Esophagus muscularis mucosa (tissue), 4 donors: ENCODE results near the gene CCL14. TPM values are rescaled to one million over a fixed set of nuclear protein-coding genes. Genes with fewer than 3 reads are reported as not detected.

ENCODE experiments used
- DNase-seq: peaks from one replicate; pipeline ENCODE4 v3.0.0-alpha.2; 2017; ENCODE audit errors: extremely low spot score
- H3K27ac ChIP-seq, 4 donors: fragments of 200-600 bp; sonication (generic); replicated peaks in 1 of 4; 1 replicate in 3 of 4; 2 replicates in 1 of 4; pipeline ENCODE4 v1.5.1; 2016 to 2019; ENCODE audit warnings: mild to moderate bottlenecking in 1 of 4
- H3K27me3 ChIP-seq, 4 donors: fragments of 200-600 bp; sonication (generic); one replicate each; pipeline versions ENCODE4 v1.5.1 to v1.6.0; 2016 to 2019
- H3K36me3 ChIP-seq, 4 donors: fragments of 200-600 bp; sonication (generic); one replicate each; pipeline ENCODE4 v1.5.1; 2016 to 2019
- H3K4me1 ChIP-seq, 4 donors: fragments of 200-600 bp; sonication (generic); one replicate each; pipeline ENCODE4 v1.5.1; 2016 to 2019
- H3K4me3 ChIP-seq, 4 donors: fragments of 200-600 bp; sonication (generic); 1 replicate in 2 of 4; 2 replicates in 2 of 4; pipeline ENCODE4 v1.5.1; 2016 to 2019; ENCODE audit warnings: mild to moderate bottlenecking in 4 of 4, moderate library complexity in 1 of 4
- H3K9me3 ChIP-seq, 4 donors: fragments of 200-600 bp; sonication (generic); 1 replicate in 3 of 4; 2 replicates in 1 of 4; pipeline ENCODE4 v1.5.1; 2016 to 2019
- EP300 ChIP-seq: sonication (generic); formaldehyde crosslinking; IDR thresholded peaks from one replicate; pipeline ENCODE4 v1.6.1; 2017; ENCODE audit warnings: antibody characterized with exemption
- POLR2A ChIP-seq: fragments of 450-650 bp; IDR thresholded peaks from one replicate; pipeline ENCODE4 v1.6.1; 2017; ENCODE audit warnings: antibody characterized with exemption, moderate library complexity, mild to moderate bottlenecking, low read depth
- POLR2AphosphoS5 ChIP-seq, 2 donors: sonication (generic); formaldehyde crosslinking; IDR thresholded peaks; one replicate each; pipeline ENCODE4 v1.6.1; 2017; ENCODE audit warnings: antibody characterized with exemption in 2 of 2
- WGBS: methylation state at CpG from one replicate; pipeline ENCODE4 v1.1.5; 2018; 5-methylcytosine and 5-hydroxymethylcytosine counted together
- intact Hi-C: fragments of 100-400 bp; cut with DNase I; formaldehyde crosslinking; loops from one replicate; pipeline ENCODE4 v1.15.1; 2023
- total RNA-seq, 4 donors: library from RNA; depleted of rRNA; stranded (reverse); fragments of >200 nt; gene quantifications; one replicate each; pipeline versions ENCODE4 v1.1.0 to v1.2.1, GENCODE V29; 2016
- TF ChIP-seq, protein P1 (sequence below), 3 experiments: fragments of 200-600 bp in 2 of 3; fragments of 450-650 bp in 1 of 3; sonication (generic) in 2 of 3; IDR thresholded peaks; one replicate each; pipeline ENCODE4 v1.5.1; 2017 to 2019; ENCODE audit warnings: antibody characterized with exemption in 3 of 3, mild to moderate bottlenecking in 2 of 3, moderate library complexity in 1 of 3

The CCL14 gene
- total RNA-seq, 4 donors from 2014 or later, result 11.2 to 59.8 (median 54.7) TPM

DNA sequence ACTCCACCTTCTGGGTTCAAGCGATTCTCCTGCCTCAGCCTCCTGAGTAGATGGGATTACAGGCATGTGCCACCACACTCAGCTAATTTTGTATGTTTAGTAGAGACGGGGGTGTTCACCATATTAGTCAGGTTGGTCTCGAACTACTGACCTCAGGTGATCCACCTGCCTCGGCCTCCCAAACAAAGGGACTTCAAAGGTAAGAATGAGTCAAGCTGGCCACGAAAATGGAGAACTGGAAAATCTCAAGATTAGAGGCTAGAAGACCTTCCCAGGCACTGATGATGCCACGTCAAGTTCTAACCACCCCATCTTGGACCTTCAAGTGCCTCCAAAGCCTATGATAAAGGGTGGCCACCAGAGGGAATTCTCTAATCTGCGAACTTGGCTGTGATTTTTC is 16.1 kb upstream of the CCL14 start:
- Histone ChIP-seq H3K36me3 (no peaks in the 10 kb centered on the region), H3K4me3 (no peak overlapping the region), H3K27me3 (peaks cover 0 to 20% (median 0%) of the 10 kb centered on the region in 4 donors), H3K9me3 (no peaks in the 10 kb centered on the region), H3K27ac (no peak overlapping the region), H3K4me1 (no peaks in the 10 kb centered on the region)
- TF ChIP-seq POLR2AphosphoS5 (IDR thresholded peaks at IDR 0.05) (no peak), POLR2A (no peak)
- intact Hi-C loops, result no loop called here
- WGBS, result 86% methylated on average over 7 of the region's 7 CpGs
- DNase-seq, result no peak

DNA sequence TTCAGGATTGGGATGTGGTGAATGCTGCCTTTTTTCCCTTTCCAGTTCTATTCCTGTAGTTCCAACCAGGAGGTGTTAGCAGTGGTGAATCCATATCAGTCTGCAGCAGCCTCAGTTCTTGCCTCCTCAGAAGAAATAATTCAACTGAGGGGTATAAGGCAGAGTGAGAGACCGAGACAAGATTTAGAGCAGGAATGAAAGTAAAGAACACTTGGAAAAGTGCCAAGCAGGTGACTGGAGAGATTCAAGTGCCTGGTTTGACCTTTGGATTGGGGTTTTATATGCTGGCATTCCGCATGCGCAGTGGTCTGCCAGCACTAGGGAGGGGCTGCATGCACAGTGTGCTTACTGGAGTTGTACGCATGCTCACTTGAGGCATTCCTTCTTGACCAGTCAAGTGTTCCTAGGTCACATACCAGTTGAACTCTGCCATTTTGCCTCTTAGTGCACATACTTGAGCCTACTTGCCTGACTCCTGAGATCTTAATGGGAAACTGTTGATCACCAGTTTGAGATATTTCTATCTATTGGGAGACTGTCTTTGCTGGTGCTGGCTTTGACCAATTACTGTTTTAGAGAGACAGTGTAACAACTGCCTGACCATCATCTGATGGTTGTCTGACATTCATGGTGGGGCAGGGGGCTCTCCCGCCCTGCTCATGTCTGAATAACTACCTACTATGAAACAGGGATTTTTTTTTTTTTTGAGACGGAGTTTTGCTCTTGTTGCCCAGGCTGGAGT is 15.5 kb upstream of the CCL14 start:
- H3K36me3 ChIP-seq, result no peaks in the 10 kb centered on the region
- H3K4me3 ChIP-seq, result no peak overlapping the region
- H3K27ac ChIP-seq, result no peak overlapping the region
- H3K9me3 ChIP-seq, result no peaks in the 10 kb centered on the region
- H3K4me1 ChIP-seq, result no peaks in the 10 kb centered on the region
- peaks cover 0 to 20% (median 0%) of the 10 kb centered on the region in 4 donors for H3K27me3 ChIP-seq
- intact Hi-C loops, result no loop called here
- DNase-seq, result no peak
- WGBS, result 74% methylated on average over 6 of the region's 6 CpGs
- TF ChIP-seq POLR2AphosphoS5 (IDR thresholded peaks at IDR 0.05) (no peak), POLR2A (no peak), EP300 (no peak)
- TF ChIP-seq, protein P1, sequence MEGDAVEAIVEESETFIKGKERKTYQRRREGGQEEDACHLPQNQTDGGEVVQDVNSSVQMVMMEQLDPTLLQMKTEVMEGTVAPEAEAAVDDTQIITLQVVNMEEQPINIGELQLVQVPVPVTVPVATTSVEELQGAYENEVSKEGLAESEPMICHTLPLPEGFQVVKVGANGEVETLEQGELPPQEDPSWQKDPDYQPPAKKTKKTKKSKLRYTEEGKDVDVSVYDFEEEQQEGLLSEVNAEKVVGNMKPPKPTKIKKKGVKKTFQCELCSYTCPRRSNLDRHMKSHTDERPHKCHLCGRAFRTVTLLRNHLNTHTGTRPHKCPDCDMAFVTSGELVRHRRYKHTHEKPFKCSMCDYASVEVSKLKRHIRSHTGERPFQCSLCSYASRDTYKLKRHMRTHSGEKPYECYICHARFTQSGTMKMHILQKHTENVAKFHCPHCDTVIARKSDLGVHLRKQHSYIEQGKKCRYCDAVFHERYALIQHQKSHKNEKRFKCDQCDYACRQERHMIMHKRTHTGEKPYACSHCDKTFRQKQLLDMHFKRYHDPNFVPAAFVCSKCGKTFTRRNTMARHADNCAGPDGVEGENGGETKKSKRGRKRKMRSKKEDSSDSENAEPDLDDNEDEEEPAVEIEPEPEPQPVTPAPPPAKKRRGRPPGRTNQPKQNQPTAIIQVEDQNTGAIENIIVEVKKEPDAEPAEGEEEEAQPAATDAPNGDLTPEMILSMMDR (IDR thresholded peaks at IDR 0.05), result no peak

DNA sequence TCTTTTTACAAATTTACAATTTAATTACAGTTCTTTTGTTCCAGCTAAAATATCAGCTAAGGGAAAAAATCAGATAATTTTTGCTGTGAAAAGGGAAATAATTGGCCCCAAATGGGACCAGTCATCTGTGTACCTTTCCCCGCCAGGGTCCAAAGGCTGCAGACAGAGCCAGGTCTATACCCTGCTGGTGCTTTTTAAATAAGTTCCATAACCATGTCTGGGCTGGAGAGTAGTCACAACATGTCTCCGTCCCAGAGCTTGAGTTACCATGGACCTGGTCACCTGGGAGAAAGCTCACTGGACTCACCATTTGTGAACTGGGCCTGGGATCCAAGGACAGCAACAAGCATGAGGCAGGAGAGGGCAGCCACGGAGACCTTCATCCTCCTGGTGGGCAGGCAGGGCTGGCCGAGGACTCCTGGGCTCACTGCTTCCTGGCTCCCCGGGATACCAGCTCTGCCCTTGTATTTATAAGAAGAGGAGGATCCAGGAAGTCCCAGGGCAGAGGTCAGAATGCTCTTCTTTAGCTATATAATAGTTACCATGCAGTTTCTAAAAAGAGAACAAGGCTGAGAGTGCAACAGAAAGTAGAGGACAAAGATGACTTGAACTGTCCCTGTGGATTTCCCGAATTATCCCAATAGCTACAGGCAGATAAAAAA is 14.7 kb upstream of the CCL14 start, which contains the start of gene CCL15:
Gene CCL15, minus strand, starts transcription at position 444 of the 662 bp plus-strand sequence. Its CDS starts 61 bp downstream, at position 383.
- no peak for DNase-seq
- 68% methylated on average over 6 of the region's 6 CpGs for WGBS
- intact Hi-C loops, result no loop called here
- Histone ChIP-seq H3K27me3 (peaks cover 0 to 20% (median 0%) of the 10 kb centered on the region in 4 donors), H3K9me3 (no peaks in the 10 kb centered on the region), H3K4me3 (no peak within 1 kb of the TSS), H3K27ac (no peak within 1 kb of the TSS), H3K36me3 (no peaks in the 10 kb centered on the region), H3K4me1 (no peaks in the 10 kb centered on the region)
- TF ChIP-seq POLR2A (no peak), POLR2AphosphoS5 (IDR thresholded peaks at IDR 0.05) (no peak), EP300 (no peak)
- TF ChIP-seq, protein P1 (IDR thresholded peaks at IDR 0.05), result no peak

DNA sequence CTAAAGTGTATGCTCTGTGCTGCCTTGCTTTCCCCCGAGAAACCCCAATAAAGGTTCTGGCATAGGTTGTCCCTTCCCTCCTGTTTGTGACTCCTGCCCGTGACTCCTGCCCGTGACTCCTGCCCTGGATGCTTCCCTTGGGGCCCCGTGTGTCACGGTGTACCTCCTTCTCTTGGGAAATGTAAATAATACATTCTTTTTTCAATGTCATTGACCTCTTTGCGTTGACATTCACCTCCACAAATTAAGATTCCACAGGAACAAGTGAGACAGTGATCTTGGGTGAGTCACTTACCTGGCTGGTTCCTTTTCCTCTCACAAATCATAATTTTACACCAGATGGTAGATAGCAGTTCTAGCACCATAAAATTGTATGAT is 14.2 kb upstream of the CCL14 start:
- WGBS, result 65% methylated on average over 6 of the region's 6 CpGs
- Histone ChIP-seq H3K9me3 (no peaks in the 10 kb centered on the region), H3K36me3 (no peaks in the 10 kb centered on the region), H3K27me3 (peaks cover 0 to 20% (median 0%) of the 10 kb centered on the region in 4 donors), H3K4me1 (no peaks in the 10 kb centered on the region), H3K4me3 (no peak overlapping the region), H3K27ac (no peak overlapping the region)
- intact Hi-C loops, result no loop called here
- no peak for DNase-seq
- TF ChIP-seq POLR2A, result no peak
- no peak for TF ChIP-seq POLR2AphosphoS5 (IDR thresholded peaks at IDR 0.05)
- no peak for TF ChIP-seq EP300
- TF ChIP-seq, protein P1 (IDR thresholded peaks at IDR 0.05), result no peak

DNA sequence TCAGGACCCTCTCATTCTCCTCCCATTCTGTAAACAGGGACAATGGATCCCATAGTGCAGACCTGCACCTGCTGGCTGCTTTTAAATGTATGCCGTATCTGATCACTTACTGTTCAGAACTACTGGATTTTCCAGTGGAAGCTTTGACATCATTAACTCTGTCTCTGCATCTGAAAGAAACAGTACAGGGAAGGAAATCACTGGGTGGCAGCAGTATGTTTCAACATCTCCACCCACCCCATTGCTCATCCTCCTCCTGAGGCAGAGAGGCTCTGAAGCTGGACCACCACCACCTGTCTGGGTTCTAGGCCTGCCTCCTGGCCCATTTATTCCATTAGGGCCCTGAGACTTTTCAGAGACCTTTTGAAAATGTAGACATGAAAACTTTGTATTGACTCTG is 12.2 kb upstream of the CCL14 start:
- TF ChIP-seq EP300, result no peak
- no peak for TF ChIP-seq POLR2A
- TF ChIP-seq, protein P1 (IDR thresholded peaks at IDR 0.05), result no peak
- TF ChIP-seq POLR2AphosphoS5 (IDR thresholded peaks at IDR 0.05), result no peak
- no peak overlapping the region for H3K27ac ChIP-seq
- H3K4me3 ChIP-seq, result no peak overlapping the region
- H3K27me3 ChIP-seq, result peaks cover 0 to 20% (median 0%) of the 10 kb centered on the region in 4 donors
- peaks cover 0 to 8% (median 0%) of the 10 kb centered on the region in 4 donors for H3K9me3 ChIP-seq
- H3K36me3 ChIP-seq, result no peaks in the 10 kb centered on the region
- intact Hi-C loops, result no loop called here
- 69% methylated on average over 1 of the region's 1 CpG for WGBS
- no peak for DNase-seq
- H3K4me1 ChIP-seq, result no peaks in the 10 kb centered on the region
